HPDE6-E6E7 (cell line): ENCODE results near the gene ZNF444.
A peak's percentile ranks its signal among the peaks of the same experiment; 100 is the strongest.

Experiments used
- DNase-seq: peaks from one replicate; pipeline ENCODE4 v3.0.0; 2011; ENCODE audit warnings: missing footprints; ENCODE audit errors: extremely low spot score

ZNF444 gene

DNA sequence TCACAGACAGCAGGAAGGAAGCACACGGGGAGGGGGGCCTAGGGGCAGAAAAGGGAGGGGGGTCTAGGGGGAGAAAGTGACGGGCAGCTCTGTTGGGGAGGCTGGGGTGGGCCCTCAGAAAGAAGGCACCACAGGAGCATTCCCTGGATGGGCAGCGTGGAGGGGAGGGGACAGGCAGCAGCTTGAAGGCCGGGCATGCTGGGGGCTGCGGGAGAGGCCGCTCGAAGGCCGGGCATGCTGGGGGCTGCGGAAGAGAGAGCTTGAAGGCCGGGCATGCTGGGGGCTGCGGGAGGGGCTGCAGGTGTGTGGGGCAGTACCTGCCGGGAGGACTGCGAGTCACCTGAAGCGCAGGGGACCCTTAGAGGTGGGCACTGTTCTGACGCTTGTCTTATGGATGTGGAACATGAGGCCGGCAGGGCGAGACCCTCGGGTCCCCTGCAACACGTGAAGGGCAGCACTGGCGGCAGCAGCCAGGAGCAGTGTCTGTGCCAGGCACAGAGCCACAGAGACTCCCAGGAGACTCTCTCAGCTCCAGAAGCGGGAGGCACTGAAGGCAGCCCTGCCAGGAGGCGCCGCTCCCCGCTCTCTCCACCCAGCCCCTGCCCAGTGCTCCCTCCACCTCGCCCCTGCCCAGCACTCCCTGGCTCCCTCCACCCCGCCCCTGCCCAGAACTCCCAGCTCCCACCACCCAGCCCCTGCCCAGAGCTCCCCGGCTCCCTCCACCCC lies 33.3 kb upstream of the ZNF444 start:
- DNase-seq: no peak

DNA sequence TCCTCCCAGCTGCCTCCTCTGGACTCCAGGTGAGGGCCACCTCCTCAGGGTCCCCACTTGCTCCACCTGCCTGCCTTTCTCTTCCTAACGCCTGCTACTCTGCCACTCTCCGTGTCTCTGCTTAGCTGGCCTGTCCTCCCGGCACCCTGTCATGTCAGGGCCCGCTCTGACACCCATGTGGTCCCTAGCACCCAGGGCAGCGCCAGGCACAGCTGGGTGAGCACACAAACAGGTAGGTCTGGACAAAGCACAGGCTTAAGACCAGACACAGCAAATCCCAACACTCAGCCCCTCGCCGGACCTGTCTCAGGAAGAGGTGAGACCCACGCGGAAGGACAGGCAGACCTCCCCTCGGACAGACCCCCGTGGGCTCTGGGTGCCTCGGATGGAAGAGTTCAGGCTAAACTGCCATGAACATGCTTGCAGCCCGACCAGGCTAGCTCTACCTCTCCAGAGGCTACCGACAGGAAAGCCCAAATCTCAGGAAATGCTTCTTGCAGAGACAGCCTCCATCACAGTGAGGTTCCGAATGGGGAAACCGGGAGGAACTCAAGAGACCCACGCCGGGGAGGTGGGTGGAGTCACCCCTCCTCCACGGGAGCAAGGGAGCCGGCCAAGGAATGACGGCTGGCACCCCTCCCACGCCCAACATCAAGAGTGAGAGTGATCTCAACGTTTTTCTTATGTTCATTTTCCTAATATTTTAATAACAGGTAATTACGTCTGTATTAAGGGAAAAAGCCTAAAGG lies 32.5 kb upstream of the ZNF444 start:
- DNase-seq: no peak

DNA sequence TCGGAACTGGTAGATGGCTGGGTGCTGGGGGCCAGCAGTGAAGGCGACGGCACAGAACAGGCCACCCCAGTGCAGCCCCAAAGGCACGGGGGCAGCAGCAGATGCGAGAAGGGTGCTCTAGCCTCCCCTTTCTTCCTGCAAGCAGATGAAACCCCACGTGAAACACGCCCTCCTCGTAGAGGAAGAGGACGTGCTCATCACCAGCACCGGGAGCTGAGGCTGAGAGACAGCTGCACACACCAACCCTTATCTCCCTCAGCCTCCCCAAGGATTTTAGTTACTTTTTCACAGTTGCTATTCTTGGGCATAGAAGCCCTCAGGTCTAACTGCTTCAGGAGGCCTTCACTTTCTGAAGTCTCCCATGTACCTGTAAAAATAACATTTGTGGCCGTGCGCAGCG lies 31.9 kb upstream of the ZNF444 start:
- DNase-seq: no peak

DNA sequence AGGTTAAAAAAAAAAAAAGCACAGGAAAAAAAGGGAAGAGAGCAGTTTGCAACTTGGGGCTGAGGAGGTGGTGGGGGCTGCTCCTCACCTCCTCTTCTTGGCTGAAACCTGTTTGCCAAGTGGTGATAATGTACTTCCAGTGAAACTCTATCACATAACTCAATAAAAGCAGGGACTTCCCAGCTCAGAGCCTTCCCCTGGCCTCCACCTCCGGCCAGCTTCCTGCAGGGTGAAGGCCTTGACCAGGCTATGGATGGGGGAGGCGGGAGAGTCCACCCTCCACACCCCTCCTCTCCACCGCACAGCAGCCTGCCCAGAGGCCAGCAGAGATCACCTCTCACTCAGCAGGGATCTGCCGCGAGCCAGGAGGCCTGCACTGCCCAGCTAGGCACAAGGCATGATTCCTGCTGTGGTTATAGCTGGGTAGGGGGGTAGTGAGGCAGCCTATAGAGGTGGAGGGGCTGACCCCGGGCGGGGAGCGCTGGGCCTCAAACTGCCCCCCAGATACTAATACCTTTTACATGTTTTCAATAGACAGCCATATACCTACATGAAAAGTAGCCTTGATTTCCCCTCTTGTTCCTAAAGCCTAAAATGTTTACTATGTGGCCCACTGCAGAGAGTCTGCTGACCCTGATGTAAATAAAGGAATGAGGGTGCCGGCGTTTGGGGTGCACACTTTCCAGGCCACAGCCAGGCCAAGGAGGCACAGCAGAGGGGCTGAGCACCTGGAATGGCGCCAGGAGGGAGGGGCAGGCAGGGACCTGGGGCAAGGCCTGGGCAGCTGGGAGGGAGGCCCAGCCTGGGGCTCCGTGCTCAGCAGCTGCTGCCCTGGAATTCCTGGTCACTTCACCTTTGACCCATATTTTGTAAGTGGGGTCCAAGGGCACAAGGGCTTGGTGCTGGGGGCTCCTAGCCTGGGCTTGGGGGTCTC lies 30.3 kb upstream of the ZNF444 start:
- no peak for DNase-seq

DNA sequence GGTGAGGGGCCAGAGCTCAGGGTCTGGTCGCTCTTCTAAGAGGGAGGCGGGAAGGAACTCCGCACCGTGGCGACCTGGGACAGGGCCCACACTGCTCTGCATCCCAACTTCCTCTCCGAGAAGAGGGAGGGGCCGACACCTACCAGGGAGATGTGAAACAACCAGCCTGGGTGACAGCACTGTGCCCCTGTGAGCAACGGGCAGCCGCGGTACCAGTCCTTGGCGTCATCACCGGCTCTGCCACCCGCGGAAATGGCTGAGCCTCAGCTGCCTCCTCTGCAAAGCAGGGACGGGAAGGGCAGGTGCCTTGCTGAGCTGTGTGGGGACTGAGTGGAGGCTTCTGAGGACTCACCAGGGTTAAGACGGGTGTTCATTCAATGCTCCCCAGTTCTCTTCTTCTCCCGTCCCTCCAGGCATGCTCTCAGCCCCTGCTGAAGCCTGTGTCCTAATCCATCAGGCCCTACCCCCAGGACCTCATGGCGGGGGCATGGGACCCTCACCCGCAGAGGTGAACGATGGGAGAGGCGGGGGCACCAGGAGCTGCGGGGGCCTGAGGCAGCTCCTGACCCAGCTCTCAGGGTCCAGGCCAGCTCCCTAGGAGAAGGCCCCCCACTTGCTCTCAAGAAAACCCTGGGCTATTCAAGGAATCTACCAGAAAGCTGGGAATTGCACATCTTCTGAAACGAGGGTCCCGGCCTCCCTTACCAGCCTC lies 29.3 kb upstream of the ZNF444 start:
- no peak for DNase-seq

DNA sequence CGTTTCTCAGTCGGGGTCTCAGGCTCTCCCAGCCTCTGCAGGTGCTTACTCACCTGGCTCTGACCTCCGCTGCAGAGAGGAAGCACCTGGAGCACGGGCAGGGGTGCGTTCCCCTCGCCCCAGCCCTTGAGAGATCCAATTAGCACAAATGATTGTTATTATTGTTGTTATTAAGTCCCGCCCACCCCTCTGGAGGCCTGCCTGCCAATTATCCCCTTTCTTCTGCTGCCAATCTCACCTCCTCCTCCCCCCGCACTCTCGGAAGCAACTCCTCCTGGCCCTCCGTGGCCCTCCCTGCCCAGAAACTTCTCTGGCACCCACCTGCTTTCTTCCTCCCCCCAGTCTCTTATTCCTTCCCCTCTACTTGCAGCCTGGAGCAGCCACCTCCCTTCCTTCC lies 28.8 kb upstream of the ZNF444 start:
- no peak for DNase-seq

DNA sequence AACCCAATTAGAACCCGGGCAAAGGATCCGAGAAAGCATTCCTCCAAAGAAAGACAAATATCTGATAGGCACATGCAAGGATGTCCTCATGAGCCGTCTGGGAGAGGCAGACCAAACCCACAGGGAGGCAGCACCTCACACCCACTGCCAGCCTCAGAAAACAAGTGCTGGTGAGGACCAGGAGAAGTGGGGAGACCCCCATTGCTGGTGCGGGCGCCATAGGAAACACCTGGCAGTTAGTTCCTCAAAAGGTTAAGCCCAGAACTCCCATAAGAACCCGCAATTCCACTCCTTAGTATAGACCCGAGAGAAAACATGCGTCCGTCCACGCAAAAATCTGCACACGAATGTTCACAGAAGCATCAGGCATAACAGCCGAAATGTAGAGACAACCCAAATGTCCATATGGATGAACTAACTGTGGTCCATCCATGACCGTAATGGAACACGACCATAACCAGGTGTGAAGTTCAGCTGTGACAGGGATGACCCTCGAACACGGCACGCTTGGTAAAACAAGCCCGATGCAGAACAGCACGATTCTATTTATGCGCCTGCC lies 27.9 kb upstream of the ZNF444 start:
- DNase-seq: no peak

DNA sequence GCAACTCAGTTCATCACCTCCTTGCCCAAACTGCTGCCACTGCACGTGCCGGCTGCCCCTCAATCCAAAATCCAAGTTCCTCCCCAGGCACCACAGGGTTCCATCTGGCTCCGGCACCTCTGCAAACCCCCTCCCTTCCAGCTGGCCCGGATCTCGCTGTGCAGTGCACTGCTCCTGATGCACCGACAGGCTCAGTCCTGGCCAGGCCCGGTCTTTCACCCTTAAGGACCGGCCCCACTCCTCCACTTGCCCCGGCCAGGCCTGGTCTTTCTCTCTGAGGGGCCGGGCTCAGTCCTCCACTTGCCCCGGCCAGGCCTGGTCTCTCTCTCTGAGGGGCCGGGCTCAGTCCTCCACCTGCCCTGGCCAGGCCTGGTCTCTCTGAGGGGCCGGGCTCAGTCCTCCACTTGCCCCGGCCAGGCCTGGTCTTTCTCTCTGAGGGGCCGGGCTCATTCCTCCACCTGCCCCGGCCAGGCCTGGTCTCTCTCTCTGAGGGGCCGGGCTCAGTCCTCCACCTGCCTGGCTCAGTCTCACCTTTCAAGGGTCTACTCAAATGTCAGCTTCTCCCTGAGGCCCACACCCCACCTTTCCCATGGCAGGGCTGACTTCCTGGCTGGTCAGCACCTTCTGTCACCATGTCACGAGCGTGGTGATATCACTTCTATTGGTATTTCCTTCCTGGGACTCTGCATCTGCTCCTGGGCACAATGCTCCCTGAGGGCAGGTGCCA lies 26.9 kb upstream of the ZNF444 start:
- no peak for DNase-seq

DNA sequence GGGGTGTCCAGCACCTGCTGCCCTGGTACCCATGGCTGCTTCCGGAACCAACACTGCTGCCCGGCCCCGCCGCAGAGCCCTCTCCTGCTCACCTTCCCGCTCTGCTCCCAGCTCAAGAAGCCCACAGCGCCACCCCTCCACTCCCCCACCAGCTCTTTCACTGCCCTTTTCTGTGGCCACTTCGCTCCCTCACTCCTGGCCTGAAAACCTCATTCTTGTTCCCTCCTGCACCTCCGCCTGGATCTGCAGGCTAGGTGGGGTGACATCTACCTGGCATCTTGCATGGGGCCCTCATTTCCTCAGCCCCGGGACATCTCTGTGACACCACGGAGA lies 26.3 kb upstream of the ZNF444 start:
- DNase-seq: no peak

DNA sequence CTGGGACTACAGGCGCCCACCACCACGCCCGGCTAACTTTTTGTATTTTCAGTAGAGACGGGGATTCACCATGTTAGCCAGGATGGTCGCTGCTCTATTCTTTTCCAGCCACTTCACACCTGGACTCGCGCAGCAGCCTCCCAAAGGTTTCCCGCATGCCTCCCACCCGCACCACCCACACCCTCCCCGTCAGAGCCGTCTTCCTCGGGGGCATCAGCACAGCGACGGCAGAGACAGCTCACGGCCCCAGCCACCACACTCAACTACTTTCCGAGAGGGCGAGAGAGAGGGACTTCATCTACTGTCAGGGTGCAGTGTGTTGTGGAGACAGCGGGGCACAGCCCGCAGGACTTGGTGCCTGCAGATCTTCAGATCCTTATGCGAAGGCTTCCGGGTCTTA lies 25.6 kb upstream of the ZNF444 start:
- no peak for DNase-seq

DNA sequence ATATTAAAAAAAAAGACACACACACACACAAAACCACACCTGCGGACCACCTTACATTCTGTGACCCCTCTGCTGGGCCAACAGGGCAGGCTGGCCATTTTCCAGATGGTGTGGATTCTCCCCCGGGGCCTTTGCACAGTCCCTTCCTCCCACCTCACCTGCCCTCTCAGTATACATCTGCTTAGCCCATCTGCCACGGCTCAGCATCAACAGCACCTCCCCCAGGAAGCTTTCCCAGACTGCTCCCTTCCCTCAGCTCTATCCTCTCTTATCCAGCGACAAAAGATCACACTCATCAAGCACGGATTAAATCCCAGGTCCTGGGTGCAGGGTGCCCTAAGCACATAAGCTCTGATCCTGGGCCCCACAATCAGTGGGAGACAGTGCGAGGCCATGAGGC lies 24.5 kb upstream of the ZNF444 start:
- no peak for DNase-seq

DNA sequence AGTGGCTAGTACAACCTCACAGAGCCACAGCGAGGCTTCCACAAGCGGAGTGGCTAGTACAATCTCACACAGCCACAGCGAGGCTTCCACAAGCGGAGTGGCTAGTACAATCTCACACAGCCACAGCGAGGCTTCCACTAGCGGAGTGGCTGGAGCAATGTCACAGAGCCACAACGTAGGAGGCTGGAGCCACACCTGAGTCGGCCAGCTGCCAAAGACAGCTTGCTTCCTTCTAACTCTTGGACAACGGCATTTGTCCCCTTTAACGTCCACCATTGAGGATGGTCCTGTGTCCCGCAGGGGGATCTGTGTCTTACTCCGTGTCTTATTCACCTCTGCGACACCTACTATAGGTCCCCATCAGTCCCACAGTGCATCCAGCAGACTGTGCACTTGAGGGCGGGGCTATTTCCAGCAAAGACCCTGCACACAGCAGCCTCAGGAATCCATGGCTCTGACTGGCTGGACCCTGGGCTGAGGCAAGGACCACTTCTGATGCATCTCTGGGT lies 23.7 kb upstream of the ZNF444 start:
- no peak for DNase-seq

DNA sequence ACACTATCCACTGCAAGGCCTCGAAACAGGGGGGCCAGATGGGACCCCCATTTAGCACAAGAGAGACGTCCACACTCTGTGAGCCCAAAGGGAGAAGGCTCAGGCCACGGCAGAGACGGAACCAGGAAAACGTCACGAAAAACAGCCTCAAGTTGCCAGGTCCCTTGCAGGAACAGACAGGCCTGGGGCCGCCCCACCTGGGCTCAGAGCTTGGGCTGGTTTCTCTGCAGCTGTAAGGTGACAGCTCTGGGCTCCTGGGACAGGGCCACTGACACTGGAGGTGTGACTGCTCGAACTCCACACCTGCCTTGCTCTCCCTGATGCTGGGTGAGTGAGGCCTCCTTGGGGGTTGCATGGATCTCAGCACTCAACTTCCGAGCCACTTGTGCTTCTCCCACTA lies 23.2 kb upstream of the ZNF444 start:
- no peak for DNase-seq

DNA sequence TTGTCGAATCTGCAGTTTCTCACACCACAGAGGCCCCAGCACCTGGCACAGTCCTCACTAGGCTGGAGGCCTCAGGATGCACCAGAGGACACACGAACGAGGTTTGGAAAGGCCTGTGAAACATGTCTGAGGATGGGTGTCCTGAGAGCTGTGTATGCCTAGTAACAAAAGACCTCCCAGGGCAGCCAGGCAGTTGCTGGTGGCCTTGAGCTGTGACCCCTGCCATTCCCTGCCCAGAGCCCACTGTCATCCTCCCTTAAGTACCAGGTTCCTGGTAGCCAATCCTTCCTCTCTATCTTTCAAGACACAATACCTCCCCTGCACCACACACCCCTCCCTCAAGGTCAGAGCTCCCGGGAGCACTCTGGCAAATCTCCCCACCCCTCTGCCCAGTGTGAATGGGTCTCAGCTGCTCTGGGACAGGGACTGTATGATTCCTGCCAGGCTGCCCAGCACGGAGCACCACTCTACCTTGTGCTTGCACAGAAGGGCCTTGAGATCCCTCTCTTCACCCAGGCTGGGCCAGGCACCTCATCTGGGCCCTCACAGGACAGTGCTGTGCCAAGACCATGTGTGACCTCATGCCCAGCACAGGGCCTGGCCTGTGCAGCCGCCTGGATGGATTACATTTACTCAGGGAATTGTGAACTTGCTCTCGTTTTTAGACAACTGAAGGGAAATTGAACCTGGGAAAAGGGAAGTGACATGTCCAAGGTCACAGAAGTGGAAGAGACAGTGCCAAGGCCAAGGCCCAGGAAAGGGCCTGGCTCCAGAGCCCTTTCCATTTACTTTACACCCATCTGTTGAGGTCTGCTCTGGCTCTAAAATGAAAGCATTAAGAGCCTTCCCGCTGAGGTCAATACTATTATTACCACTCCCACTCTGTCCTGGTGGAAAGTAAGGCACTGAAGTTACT lies 22.2 kb upstream of the ZNF444 start:
- no peak for DNase-seq

DNA sequence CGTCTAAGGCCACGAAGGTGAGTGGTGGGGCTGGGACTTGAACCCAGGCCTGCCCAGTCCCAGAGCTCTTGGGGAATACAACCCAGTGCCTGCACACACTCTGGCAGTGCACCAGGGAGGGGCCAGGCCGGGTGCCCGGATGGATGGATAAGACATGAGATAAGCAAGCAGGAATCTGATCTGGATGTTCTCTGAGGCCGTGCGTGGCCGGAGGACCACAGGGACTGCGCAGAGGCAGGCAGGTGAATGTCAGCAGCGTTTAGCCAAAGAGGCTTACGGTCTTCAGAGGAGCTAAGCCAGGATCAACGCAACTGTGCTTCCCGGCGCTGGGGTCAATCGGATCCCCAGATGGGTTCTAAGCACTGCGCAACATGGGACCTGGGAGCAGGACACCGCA lies 21.5 kb upstream of the ZNF444 start:
- no peak for DNase-seq

DNA sequence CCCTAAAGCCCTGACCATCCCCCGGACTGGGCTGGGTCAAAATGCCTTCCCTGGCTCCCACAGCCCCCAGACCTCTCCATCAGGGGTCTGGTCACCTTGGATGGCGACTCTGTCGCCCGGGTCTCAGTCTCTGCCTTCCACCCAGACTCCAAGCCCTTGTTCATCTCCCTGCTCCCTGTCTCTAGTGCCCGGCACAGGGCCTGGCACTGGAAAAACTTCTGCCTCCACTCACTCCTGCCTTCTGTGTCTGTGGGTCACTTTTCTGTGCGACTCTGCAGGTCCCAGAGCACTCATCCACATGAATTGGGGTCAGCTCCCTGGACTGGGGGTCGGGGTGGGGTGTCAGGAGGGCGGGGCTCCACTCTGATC lies 21.1 kb upstream of the ZNF444 start:
- DNase-seq: no peak

DNA sequence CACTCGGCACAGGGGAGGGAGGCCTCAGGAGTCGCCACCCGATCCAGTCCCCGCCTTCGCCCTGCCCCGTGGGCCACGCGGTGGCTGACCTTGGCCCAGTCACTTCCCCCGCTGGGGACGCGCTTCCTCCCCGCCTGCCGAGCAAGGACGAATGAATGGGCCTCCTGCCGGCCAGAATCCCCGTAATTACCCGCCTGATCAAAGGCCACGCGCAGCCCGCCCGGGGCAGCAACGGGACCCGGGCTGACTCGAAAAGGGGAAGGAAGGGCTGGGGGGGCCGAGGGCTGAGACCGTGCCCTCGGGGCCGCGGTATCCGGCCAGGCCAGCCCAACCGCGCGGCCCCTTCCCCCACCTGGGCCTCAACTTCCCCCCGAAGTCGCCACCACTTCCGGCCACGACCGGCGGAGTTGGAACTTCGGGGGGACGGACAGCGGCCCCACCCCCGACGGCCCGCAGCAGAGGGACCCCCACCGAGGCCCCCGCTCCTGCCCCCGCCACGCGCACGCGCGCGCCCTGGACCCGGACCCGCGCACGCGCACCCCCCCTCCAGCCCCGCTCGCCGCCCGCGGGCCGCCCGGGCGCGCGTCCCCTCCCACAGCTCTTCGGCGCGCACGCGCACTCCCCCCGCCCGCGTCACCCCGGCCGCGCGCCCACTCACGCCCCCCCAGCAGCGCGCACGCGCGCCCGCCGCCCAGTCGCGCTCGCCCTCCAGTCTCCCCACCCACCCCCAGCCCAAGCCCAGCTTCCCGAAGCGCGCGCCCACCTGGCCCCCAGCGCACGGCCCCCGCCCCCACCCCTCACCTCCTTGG lies 20.5 kb upstream of the ZNF444 start:
- peak; percentile 58 for DNase-seq

DNA sequence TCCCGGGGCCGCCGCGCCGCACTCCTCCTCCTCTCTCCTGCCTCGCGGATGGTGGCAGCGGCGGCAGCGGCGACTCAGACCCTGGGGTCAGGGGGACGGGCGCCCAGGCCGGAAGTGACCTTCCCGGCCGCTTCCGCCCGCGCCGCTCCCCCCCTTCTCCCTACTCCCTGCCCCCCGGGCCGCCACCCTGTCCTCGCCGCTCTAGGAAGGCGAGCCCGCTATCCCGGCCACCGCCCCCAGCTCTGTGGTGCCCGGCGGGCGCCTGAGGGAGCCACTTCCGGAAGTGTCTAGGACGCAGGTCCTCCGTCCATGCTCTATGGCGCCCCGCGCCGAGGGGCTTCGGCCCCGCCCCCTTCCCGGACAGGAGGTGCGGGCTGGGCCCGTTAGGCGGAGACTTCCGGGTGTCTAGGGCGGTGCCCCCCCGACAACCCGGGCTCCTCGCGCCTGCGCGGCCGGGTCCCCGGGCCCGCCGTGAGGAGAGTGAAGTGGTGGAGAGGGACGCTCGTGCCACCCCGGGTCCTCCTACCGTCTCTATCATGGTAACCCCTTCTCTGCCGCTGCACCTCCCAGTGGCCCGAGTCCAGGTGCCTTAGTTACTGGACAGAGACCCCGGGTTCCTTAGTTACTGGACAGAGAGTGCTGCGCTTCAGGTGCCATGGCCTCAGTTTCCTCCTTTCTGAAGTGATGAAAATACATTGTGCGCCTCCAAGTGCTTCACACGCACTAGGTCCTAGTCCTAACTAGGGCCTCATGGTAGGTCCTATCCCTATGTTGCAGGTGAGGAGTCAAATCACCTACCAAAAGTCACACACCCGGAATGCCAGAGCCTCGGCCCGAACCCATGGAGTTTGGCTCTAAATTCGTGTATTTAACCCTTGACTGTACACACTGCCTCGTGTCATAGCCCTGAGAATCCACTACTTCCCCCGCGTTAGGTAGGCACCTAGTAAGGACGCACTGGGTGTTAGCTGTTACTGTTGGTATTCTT lies 19.6 kb upstream of the ZNF444 start, which contains the start of gene ZNF787:
ZNF787 (minus strand) TSS at position 116 of the 988 bp plus-strand sequence. CDS start 18,078 bp downstream, outside the sequence.
- peak; percentile 99 for DNase-seq
